ENCODE measurements around the gene ARHGAP9. TPM values are rescaled to one million over a fixed set of nuclear protein-coding genes. Genes with fewer than 3 reads are reported as not detected.
"Not testable (repeated sequence)": the region's sequence is repeated elsewhere in the genome, so short reads cannot be mapped to it uniquely, and the experiment has no call there.

Gene ARHGAP9
- total RNA-seq, 1 donor from 2014 or later, result 37.7 TPM

DNA sequence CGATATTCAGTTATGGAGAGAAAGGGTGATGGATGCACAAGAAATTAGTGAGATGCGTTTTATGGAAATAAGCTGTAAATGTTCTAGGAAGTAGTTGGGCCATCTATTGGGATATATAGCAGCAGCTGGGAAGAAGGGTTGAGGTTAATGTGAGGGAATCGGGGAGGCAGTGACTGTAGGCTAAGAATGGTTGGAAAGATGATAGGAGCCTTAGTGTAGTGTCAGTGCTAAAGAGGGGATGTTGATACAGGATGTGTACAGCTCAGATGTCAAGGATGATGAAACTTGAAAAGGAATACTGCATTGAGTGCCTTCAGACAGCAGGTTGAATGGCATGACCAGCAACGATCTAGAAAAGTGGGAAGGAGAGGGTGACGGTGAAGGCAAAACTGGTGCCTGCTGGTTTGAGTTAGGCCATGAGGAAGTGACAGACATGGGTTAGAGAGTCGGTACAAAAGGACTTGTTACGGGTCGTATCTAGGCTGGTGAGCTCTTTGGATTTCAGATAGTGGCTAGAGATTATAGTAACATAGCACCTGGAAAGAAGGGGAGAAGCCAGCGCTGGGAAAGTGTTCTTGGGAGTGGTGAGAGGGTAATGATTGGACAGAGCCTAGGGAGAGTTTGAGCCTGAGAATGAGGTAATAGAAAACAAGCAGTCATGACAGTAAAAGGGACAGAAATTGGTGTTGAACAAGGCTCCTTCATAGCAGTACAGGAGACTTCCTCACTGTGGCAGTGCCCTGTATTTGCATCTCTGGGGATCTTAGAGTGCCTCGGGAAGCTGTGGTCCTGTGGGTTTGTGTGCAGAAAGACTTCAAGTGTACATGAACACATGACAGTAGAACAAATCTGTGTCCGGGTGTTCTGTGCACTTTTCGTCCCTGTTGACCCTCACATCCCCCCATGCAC lies 17.8 kb upstream of the ARHGAP9 start:
- H3K27ac ChIP-seq, result no peak overlapping the region
- H3K4me1 ChIP-seq, result no peaks in the 10 kb centered on the region
- TF ChIP-seq, protein P1, sequence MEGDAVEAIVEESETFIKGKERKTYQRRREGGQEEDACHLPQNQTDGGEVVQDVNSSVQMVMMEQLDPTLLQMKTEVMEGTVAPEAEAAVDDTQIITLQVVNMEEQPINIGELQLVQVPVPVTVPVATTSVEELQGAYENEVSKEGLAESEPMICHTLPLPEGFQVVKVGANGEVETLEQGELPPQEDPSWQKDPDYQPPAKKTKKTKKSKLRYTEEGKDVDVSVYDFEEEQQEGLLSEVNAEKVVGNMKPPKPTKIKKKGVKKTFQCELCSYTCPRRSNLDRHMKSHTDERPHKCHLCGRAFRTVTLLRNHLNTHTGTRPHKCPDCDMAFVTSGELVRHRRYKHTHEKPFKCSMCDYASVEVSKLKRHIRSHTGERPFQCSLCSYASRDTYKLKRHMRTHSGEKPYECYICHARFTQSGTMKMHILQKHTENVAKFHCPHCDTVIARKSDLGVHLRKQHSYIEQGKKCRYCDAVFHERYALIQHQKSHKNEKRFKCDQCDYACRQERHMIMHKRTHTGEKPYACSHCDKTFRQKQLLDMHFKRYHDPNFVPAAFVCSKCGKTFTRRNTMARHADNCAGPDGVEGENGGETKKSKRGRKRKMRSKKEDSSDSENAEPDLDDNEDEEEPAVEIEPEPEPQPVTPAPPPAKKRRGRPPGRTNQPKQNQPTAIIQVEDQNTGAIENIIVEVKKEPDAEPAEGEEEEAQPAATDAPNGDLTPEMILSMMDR (IDR thresholded peaks at IDR 0.05), result no peak
- ATAC-seq, result no peak
- H3K27me3 ChIP-seq, result no peaks in the 10 kb centered on the region
- no peaks in the 10 kb centered on the region for H3K9me3 ChIP-seq
- DNase-seq, result no peak
- intact Hi-C loops (cut with DNase I), result no loop called here
- H3K36me3 ChIP-seq, result peaks cover 60% of the 10 kb centered on the region
- no peak overlapping the region for H3K4me3 ChIP-seq

GRCh38 chr12:57496822-57497221 lies 17.2 kb upstream of the ARHGAP9 start:
- peaks cover 60% of the 10 kb centered on the region for H3K36me3 ChIP-seq
- H3K27me3 ChIP-seq, result no peaks in the 10 kb centered on the region
- no peak overlapping the region for H3K27ac ChIP-seq
- H3K4me3 ChIP-seq, result no peak overlapping the region
- H3K9me3 ChIP-seq, result no peaks in the 10 kb centered on the region
- intact Hi-C loops (cut with DNase I), result no loop called here
- DNase-seq (no peak), ATAC-seq (no peak)
- no peaks in the 10 kb centered on the region for H3K4me1 ChIP-seq
- TF ChIP-seq, protein P1 (IDR thresholded peaks at IDR 0.05), result no peak

GRCh38 chr12:57495051-57495701 lies 15.5 kb upstream of the ARHGAP9 start:
- H3K36me3 ChIP-seq, result peaks cover 62% of the 10 kb centered on the region
- H3K4me3 ChIP-seq; H3K9me3 ChIP-seq; H3K27me3 ChIP-seq; H3K4me1 ChIP-seq; intact Hi-C loops (cut with DNase I); H3K27ac ChIP-seq; DNase-seq; ATAC-seq: not testable (repeated sequence)

GRCh38 chr12:57491393-57492280 lies 12.0 kb upstream of the ARHGAP9 start:
- intact Hi-C loops (cut with DNase I), result no loop called here
- Histone ChIP-seq H3K27me3 (no peaks in the 10 kb centered on the region), H3K4me3 (no peak overlapping the region), H3K9me3 (no peaks in the 10 kb centered on the region), H3K36me3 (peaks cover 44% of the 10 kb centered on the region), H3K4me1 (peaks cover 8% of the 10 kb centered on the region), H3K27ac (no peak overlapping the region)
- TF ChIP-seq, protein P1 (IDR thresholded peaks at IDR 0.05), result no peak
- no peak for DNase-seq
- ATAC-seq, result no peak

- Histone ChIP-seq H3K27ac (no peak overlapping the region), H3K36me3 (peaks cover 42% of the 10 kb centered on the region), H3K4me3 (no peak overlapping the region), H3K4me1 (peaks cover 8% of the 10 kb centered on the region), H3K9me3 (no peaks in the 10 kb centered on the region), H3K27me3 (no peaks in the 10 kb centered on the region)
- ATAC-seq (no peak), DNase-seq (no peak)
- intact Hi-C loops (cut with DNase I), result no loop called here
- TF ChIP-seq, protein P1 (IDR thresholded peaks at IDR 0.05), result no peak
Observed at GRCh38 chr12:57490126-57490525, 10.5 kb upstream of the ARHGAP9 start.
